Adrenal gland (tissue), 5 donors: ENCODE data around the gene RAPGEF2.

Source experiments
- POLR2A ChIP-seq, 2 donors: fragments of 450-650 bp; IDR thresholded peaks; one replicate each; pipeline ENCODE4 v1.6.1; 2017; ENCODE audit warnings: antibody characterized with exemption in 2 of 2, mild to moderate bottlenecking in 2 of 2, moderate library complexity in 1 of 2
- TF ChIP-seq, protein P1 (sequence below), 6 experiments: fragments of 450-650 bp in 4 of 6; fragments of 200-600 bp in 2 of 6; sonication (generic) in 1 of 6; IDR thresholded peaks; 1 replicate in 5 of 6; 2 replicates in 1 of 6; pipeline versions ENCODE4 v1.5.1 to v1.8.0; 2016 to 2021; ENCODE audit warnings: antibody characterized with exemption in 6 of 6, mild to moderate bottlenecking in 2 of 6, moderate library complexity in 1 of 6
- donor health status: DM: no; HTN: no; CAD: no.

DNA sequence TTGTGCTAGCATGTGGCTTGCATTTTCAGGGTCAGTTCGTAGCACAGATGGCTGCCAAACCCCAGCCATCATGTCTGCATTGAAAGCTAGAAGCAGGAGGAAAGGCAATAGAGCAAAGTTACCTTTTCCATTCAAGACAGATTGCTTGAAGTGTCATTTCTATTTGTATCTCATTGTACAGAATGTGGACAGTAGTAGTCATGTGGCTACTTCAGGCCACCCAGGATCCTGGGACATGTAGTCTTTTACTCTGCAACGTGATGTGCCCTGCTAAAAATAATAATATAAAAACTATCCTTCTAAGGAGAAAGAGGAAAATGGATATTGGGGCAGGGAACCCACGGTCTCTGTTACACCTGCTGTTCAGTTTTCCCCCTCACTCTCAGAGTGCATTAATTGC is 118.4 kb downstream of the RAPGEF2 start:
- TF ChIP-seq, protein P1, sequence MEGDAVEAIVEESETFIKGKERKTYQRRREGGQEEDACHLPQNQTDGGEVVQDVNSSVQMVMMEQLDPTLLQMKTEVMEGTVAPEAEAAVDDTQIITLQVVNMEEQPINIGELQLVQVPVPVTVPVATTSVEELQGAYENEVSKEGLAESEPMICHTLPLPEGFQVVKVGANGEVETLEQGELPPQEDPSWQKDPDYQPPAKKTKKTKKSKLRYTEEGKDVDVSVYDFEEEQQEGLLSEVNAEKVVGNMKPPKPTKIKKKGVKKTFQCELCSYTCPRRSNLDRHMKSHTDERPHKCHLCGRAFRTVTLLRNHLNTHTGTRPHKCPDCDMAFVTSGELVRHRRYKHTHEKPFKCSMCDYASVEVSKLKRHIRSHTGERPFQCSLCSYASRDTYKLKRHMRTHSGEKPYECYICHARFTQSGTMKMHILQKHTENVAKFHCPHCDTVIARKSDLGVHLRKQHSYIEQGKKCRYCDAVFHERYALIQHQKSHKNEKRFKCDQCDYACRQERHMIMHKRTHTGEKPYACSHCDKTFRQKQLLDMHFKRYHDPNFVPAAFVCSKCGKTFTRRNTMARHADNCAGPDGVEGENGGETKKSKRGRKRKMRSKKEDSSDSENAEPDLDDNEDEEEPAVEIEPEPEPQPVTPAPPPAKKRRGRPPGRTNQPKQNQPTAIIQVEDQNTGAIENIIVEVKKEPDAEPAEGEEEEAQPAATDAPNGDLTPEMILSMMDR (IDR thresholded peaks at IDR 0.05): no peak
- no peak for TF ChIP-seq POLR2A (IDR thresholded peaks at IDR 0.05)
